K562 (cell line): ENCODE results near the gene KCNJ5. TPM values are rescaled to one million over a fixed set of nuclear protein-coding genes. Genes with fewer than 3 reads are reported as not detected.

Experiments used
- ATAC-seq: fragments of 200-7000 bp; cut with Tn5 transposase; 3 replicates; pipeline ENCODE4 v1.9.1; 2020; ENCODE audit warnings: moderate library complexity
- BruUV-seq: library from RNA; stranded (reverse); fragments of 400-500 nt; replicated peaks from 2 replicates; lab custom pipeline; 2021; lab: Mats Ljungman, UMichigan
- CTCF ChIA-PET: fragments of 300-600 bp; formaldehyde crosslinking; extraction: SDS; loops from one replicate; lab custom pipeline; 2021; ENCODE audit warnings: low intra/inter-chr PET ratio; lab: Yijun Ruan, JAX
- POLR2A ChIA-PET: fragments of 300-600, 350-650 bp; sonication (Branson Sonifier 250); formaldehyde crosslinking; extraction: SDS; loops from one replicate; lab custom pipeline; 2021; ENCODE audit warnings: antibody characterized with exemption, inconsistent platforms; lab: Yijun Ruan, JAX
- DNase-seq, 4 experiments: peaks; one replicate each; pipeline versions ENCODE4 v3.0.0 to v3.0.0-alpha.2; 2011 to 2018; ENCODE audit warnings: low spot score in 3 of 4, mixed read lengths in 3 of 4; ENCODE audit errors: extremely low read depth in 1 of 4
- FAIRE-seq: peaks from 2 replicates; lab custom pipeline; 2011; peaks lifted over from hg19 to GRCh38; lab: Jason Lieb, UNC
- H2AFZ ChIP-seq: 2 replicates; pipeline ENCODE4 v1.6.0; 2011; ENCODE audit warnings: low read depth, low read length, control low read depth, inconsistent platforms
- H3K27ac ChIP-seq: fragments of 200-600 bp; 3 replicates; pipeline ENCODE4 v1.8.0; 2011; ENCODE audit warnings: low read depth, mild to moderate bottlenecking, control low read depth, inconsistent platforms, low read length, moderate library complexity, mixed read lengths; ENCODE audit errors: extremely low read depth
- H3K27me3 ChIP-seq, 2 experiments: fragments of 300-600 bp in 1 of 2; 2 replicates in 1 of 2; 3 replicates in 1 of 2; pipeline versions ENCODE4 v1.6.0 to v1.8.0; 2011; ENCODE audit warnings: inconsistent platforms in 2 of 2, low read length in 2 of 2, mild to moderate bottlenecking in 1 of 2, mixed read lengths in 1 of 2, moderate library complexity in 1 of 2; ENCODE audit not compliant: control insufficient read depth in 2 of 2, insufficient read depth in 2 of 2
- H3K36me3 ChIP-seq: fragments of 300-600 bp; 3 replicates; pipeline ENCODE4 v1.8.0; 2011; ENCODE audit warnings: mild to moderate bottlenecking, low read length, inconsistent platforms; ENCODE audit not compliant: control insufficient read depth, insufficient read depth
- H3K4me1 ChIP-seq, 2 experiments: fragments of 200-600 bp in 1 of 2; replicated peaks in 1 of 2; 2 replicates in 1 of 2; 3 replicates in 1 of 2; pipeline versions ENCODE4 v1.5.1 to v1.8.0; 2011; ENCODE audit warnings: inconsistent platforms in 2 of 2, low read length in 2 of 2, mild to moderate bottlenecking in 1 of 2, mixed read lengths in 1 of 2, moderate library complexity in 1 of 2; ENCODE audit not compliant: control insufficient read depth in 2 of 2, insufficient read depth in 2 of 2
- H3K4me2 ChIP-seq: 2 replicates; pipeline ENCODE4 v1.6.1; 2011; ENCODE audit warnings: low read length, control low read depth, inconsistent platforms, mixed read lengths; ENCODE audit not compliant: insufficient read depth
- H3K4me3 ChIP-seq: fragments of 200-600 bp; sonication (generic), shearing (Covaris generic); 2 replicates; pipeline ENCODE4 v1.5.1; 2016; ENCODE audit warnings: control low read depth, inconsistent platforms
- H3K79me2 ChIP-seq: fragments of 200-600 bp; 3 replicates; pipeline ENCODE4 v1.8.0; 2011; ENCODE audit warnings: low read length, inconsistent platforms; ENCODE audit not compliant: control insufficient read depth, insufficient read depth
- H3K9ac ChIP-seq, 2 experiments: 2 replicates each; pipeline versions ENCODE4 v1.6.0 to v1.6.1; 2011; ENCODE audit warnings: low read depth in 2 of 2, low read length in 2 of 2, control low read depth in 1 of 2, inconsistent platforms in 1 of 2, mild to moderate bottlenecking in 1 of 2, mixed read lengths in 1 of 2; ENCODE audit not compliant: insufficient read depth in 1 of 2
- H3K9me1 ChIP-seq: one replicate; pipeline ENCODE4 v1.6.0; 2011; ENCODE audit warnings: inconsistent platforms, mild to moderate bottlenecking, low read length, moderate library complexity; ENCODE audit not compliant: control insufficient read depth, insufficient read depth
- H3K9me3 ChIP-seq: replicated peaks from 2 replicates; pipeline ENCODE4 v1.5.1; 2011; ENCODE audit warnings: low read depth, low read length, inconsistent platforms; ENCODE audit not compliant: control insufficient read depth, insufficient read depth
- H4K20me1 ChIP-seq: replicated peaks from 2 replicates; pipeline ENCODE4 v1.6.1; 2011; ENCODE audit warnings: low read length, inconsistent platforms, mixed read lengths; ENCODE audit not compliant: control insufficient read depth, insufficient read depth
- BRF1 ChIP-seq: IDR thresholded peaks from 3 replicates; pipeline ENCODE4 v1.6.1; 2011; ENCODE audit warnings: borderline replicate concordance, mild to moderate bottlenecking; ENCODE audit not compliant: insufficient read length; ENCODE audit errors: extremely low read depth
- NR1H2 ChIP-seq: sonication (generic); formaldehyde crosslinking; IDR thresholded peaks from 2 replicates; pipeline ENCODE4 v1.4.0; 2020; ENCODE audit warnings: mild to moderate bottlenecking, missing genetic modification reagents
- RBM14 ChIP-seq: fragments of 200-400 bp; formaldehyde crosslinking; IDR thresholded peaks from 2 replicates; pipeline ENCODE4 v1.6.1; 2018; ENCODE audit warnings: low read depth, mild to moderate bottlenecking, low read length, moderate library complexity, borderline replicate concordance; ENCODE audit not compliant: insufficient read depth
- RUNX1 ChIP-seq: sonication (generic); IDR thresholded peaks from 2 replicates; pipeline ENCODE4 v1.6.1; 2016; ENCODE audit warnings: antibody characterized with exemption, low read depth
- TGIF2 ChIP-seq: sonication (generic); formaldehyde crosslinking; IDR thresholded peaks from 2 replicates; pipeline ENCODE4 v1.8.1; 2022; ENCODE audit warnings: mild to moderate bottlenecking, missing genetic modification reagents, moderate library complexity
- THAP7 ChIP-seq: fragments of 250-450 bp; sonication (Bioruptor Pico); IDR thresholded peaks from 2 replicates; pipeline ENCODE4 v1.5.0; 2021
- ZNF592 ChIP-seq: fragments of 450-650 bp; IDR thresholded peaks from 2 replicates; pipeline ENCODE4 v1.6.1; 2017; ENCODE audit warnings: antibody characterized with exemption, mild to moderate bottlenecking
- WGBS: fragments of 100-300 bp; shearing (Covaris generic); methylation state at CpG from one replicate; pipeline ENCODE4 v1.1.6; 2016; ENCODE audit warnings: low coverage, mixed read lengths; ENCODE audit not compliant: insufficient coverage; ENCODE audit errors: missing lambda C conversion rate; 5-methylcytosine and 5-hydroxymethylcytosine counted together
- in situ Hi-C: fragments of 300-500 bp; cut with MboI; formaldehyde crosslinking; loops from 4 replicates; pipeline ENCODE4 v1.15.0; 2018; ENCODE audit warnings: inconsistent platforms, mixed read lengths
- intact Hi-C: fragments of 100-400 bp; cut with micrococcal nuclease; formaldehyde crosslinking; loops from 2 replicates; pipeline ENCODE4 v1.14.2; 2022
- polyA plus RNA-seq, 8 experiments: library from polyadenylated mRNA; depleted of rRNA in 4 of 8; stranded (reverse) in 5 of 8; unstranded in 3 of 8; fragments of >200 nt; fragmentation: Nextera tagmentation in 2 of 8; fragmentation: Illumina TruSeq in 1 of 8; extraction: Ambion mirVana in 2 of 8; extraction: Trizol in 1 of 8; gene quantifications; 2 replicates each; pipeline versions ENCODE4 v1.2.1 to v1.2.3, GENCODE V29; 2011 to 2014; ENCODE audit warnings: inconsistent platforms in 1 of 8, missing spikeins in 1 of 8
- total RNA-seq, 7 experiments: library from RNA; depleted of rRNA in 6 of 7; stranded (reverse); fragments of >200 nt in 6 of 7; fragmentation: Illumina TruSeq in 2 of 7; extraction: Trizol in 2 of 7; gene quantifications; 2 replicates each; pipeline versions ENCODE4 v1.2.1 to v1.2.3, GENCODE V29; 2011 to 2021; ENCODE audit warnings: low replicate concordance in 1 of 7

Gene KCNJ5
- total and polyA plus RNA-seq, 9 of the 15 experiments (the other 6 are each of a cell fraction or from before 2014, with no cell fraction given), result 0.04 TPM; not detected in 8

DNA sequence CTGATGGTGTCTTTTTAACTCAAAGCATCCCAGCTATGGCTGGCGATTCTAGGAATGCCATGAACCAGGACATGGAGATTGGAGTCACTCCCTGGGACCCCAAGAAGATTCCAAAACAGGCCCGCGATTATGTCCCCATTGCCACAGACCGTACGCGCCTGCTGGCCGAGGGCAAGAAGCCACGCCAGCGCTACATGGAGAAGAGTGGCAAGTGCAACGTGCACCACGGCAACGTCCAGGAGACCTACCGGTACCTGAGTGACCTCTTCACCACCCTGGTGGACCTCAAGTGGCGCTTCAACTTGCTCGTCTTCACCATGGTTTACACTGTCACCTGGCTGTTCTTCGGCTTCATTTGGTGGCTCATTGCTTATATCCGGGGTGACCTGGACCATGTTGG, 20.1 kb downstream of the KCNJ5 start (continued):
- TF ChIP-seq ZNF592, result no peak

DNA sequence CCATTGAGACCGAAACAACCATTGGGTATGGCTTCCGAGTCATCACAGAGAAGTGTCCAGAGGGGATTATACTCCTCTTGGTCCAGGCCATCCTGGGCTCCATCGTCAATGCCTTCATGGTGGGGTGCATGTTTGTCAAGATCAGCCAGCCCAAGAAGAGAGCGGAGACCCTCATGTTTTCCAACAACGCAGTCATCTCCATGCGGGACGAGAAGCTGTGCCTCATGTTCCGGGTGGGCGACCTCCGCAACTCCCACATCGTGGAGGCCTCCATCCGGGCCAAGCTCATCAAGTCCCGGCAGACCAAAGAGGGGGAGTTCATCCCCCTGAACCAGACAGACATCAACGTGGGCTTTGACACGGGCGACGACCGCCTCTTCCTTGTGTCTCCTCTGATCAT, 20.5 kb downstream of the KCNJ5 start:
- Histone ChIP-seq H2AFZ (no peak overlapping the region), H3K9me1 (no peaks in the 10 kb centered on the region), H3K79me2 (no peaks in the 10 kb centered on the region), H3K4me3 (no peak overlapping the region), H4K20me1 (no peaks in the 10 kb centered on the region), H3K4me2 (no peak overlapping the region), H3K9me3 (no peaks in the 10 kb centered on the region), H3K27me3 (peaks cover 0 to 12% of the 10 kb centered on the region in 2 experiments; a peak in 3 of 5 replicates), H3K4me1 (no peaks in the 10 kb centered on the region), H3K36me3 (no peaks in the 10 kb centered on the region), H3K9ac (no peak overlapping the region), H3K27ac (no peak overlapping the region)
- intact Hi-C loops, result no loop called here
- ATAC-seq (no peak), DNase-seq (no peak), FAIRE-seq (no peak)
- no TSS peak for BruUV-seq
- in situ Hi-C loops, result no loop called here
- WGBS, result 0% methylated on average over 18 of the region's 18 CpGs
- ChIA-PET POLR2A (no interaction called here), CTCF (no interaction called here)
- TF ChIP-seq RBM14 (no peak), BRF1 (no peak), TGIF2 (no peak), NR1H2 (no peak), RUNX1 (no peak), THAP7 (CRISPR knock-in tag) (no peak)
